HL-60/S4 (cell line): ENCODE measurements around the gene LEPROT.
"Not testable (repeated sequence)": the region's sequence is repeated elsewhere in the genome, so short reads cannot be mapped to it uniquely, and the experiment has no call there.

Experiments used
- in situ Hi-C: fragments of 300-500 bp; cut with MboI; formaldehyde crosslinking; loops from 2 replicates; pipeline ENCODE4 v1.14.3; 2022; ENCODE audit warnings: low sequenced_read_pairs

Gene LEPROT

GRCh38 chr1:65434255-65434654, 13.8 kb downstream of the LEPROT start:
- in situ Hi-C loops: no loop called here

GRCh38 chr1:65434760-65435159, 14.3 kb downstream of the LEPROT start:
- in situ Hi-C loops: no loop called here

- in situ Hi-C loops: no loop called here
Measured at GRCh38 chr1:65435987-65436386, 15.5 kb downstream of the LEPROT start.

GRCh38 chr1:65437616-65438015, 17.1 kb downstream of the LEPROT start:
- in situ Hi-C loops: no loop called here

- in situ Hi-C loops: no loop called here
Measured at GRCh38 chr1:65440322-65440900, 19.9 kb downstream of the LEPROT start.

GRCh38 chr1:65440915-65441314, 20.4 kb downstream of the LEPROT start:
- in situ Hi-C loops: no loop called here

GRCh38 chr1:65441464-65441863, 21.0 kb downstream of the LEPROT start:
- in situ Hi-C loops: no loop called here

- in situ Hi-C loops: no loop called here
Measured at GRCh38 chr1:65442442-65442841, 22.0 kb downstream of the LEPROT start.

GRCh38 chr1:65443647-65444046, 23.2 kb downstream of the LEPROT start:
- in situ Hi-C loops: no loop called here

- in situ Hi-C loops: no loop called here
Measured at GRCh38 chr1:65444128-65444640, 23.7 kb downstream of the LEPROT start.

- in situ Hi-C loops: no loop called here
Measured at GRCh38 chr1:65445837-65446236, 25.4 kb downstream of the LEPROT start.

GRCh38 chr1:65449214-65449823, 28.9 kb downstream of the LEPROT start:
- in situ Hi-C loops: no loop called here

- in situ Hi-C loops: not testable (repeated sequence)
Measured at GRCh38 chr1:65455678-65456077, 35.2 kb downstream of the LEPROT start.

- in situ Hi-C loops: no loop called here
Measured at GRCh38 chr1:65456481-65456880, 36.0 kb downstream of the LEPROT start.

GRCh38 chr1:65457868-65458267, 37.4 kb downstream of the LEPROT start:
- in situ Hi-C loops: no loop called here

- in situ Hi-C loops: no loop called here
Measured at GRCh38 chr1:65458730-65459396, 38.4 kb downstream of the LEPROT start.

- in situ Hi-C loops: no loop called here
Measured at GRCh38 chr1:65459397-65459768, 38.9 kb downstream of the LEPROT start.

- in situ Hi-C loops: not testable (repeated sequence)
Measured at GRCh38 chr1:65465837-65466236, 45.4 kb downstream of the LEPROT start.

GRCh38 chr1:65467536-65467935, 47.1 kb downstream of the LEPROT start:
- in situ Hi-C loops: no loop called here

- in situ Hi-C loops: no loop called here
Measured at GRCh38 chr1:65469126-65469888, 48.8 kb downstream of the LEPROT start.

GRCh38 chr1:65469889-65470340, 49.4 kb downstream of the LEPROT start:
- in situ Hi-C loops: no loop called here
